ENCODE measurements around the gene DNM3. TPM values are rescaled to one million over a fixed set of nuclear protein-coding genes. Genes with fewer than 3 reads are reported as not detected.
"Not testable (repeated sequence)": the region's sequence is repeated elsewhere in the genome, so short reads cannot be mapped to it uniquely, and the experiment has no call there.

DNM3 gene
- total and polyA plus RNA-seq, 12 donors: 7.2 to 78.6 (median 18.4) TPM

GRCh38 chr1:172024516-172024915 lies 183.2 kb downstream of the DNM3 start:
- no peak for DNase-seq
- no peaks in the 10 kb centered on the region for H3K36me3 ChIP-seq (replicated peaks in 1 of 2)
- H3K4me3 ChIP-seq: no peak overlapping the region
- intact Hi-C loops (cut with DNase I): no loop called here
- no peak overlapping the region for H3K27ac ChIP-seq
- TF ChIP-seq CTCF (IDR thresholded peaks at IDR 0.05) (no peak), POLR2A (IDR thresholded peaks at IDR 0.05) (no peak)
- no peaks in the 10 kb centered on the region for H3K4me1 ChIP-seq (replicated peaks in 1 of 2)
- H3K27me3 ChIP-seq: no peaks in the 10 kb centered on the region
- 92 to 100% (median 95%) methylated on average over 4 to 5 of the region's 5 CpGs for WGBS, 4 donors
- H3K9me3 ChIP-seq (replicated peaks in 1 of 3): no peaks in the 10 kb centered on the region

GRCh38 chr1:172024944-172025738 lies 183.8 kb downstream of the DNM3 start:
- DNase-seq; H3K9me3 ChIP-seq (replicated peaks in 1 of 3); H3K27me3 ChIP-seq; H3K27ac ChIP-seq; H3K4me1 ChIP-seq (replicated peaks in 1 of 2); intact Hi-C loops (cut with DNase I); H3K4me3 ChIP-seq; H3K36me3 ChIP-seq (replicated peaks in 1 of 2): not testable (repeated sequence)
- WGBS, 4 donors: 77 to 100% (median 89%) methylated on average over 7 to 13 of the region's 13 CpGs

GRCh38 chr1:172040466-172040865 lies 199.2 kb downstream of the DNM3 start:
- Histone ChIP-seq H3K27me3 (no peaks in the 10 kb centered on the region), H3K9me3 (replicated peaks in 1 of 3) (no peaks in the 10 kb centered on the region), H3K4me3 (no peak overlapping the region), H3K36me3 (replicated peaks in 1 of 2) (no peaks in the 10 kb centered on the region), H3K27ac (no peak overlapping the region), H3K4me1 (replicated peaks in 1 of 2) (no peaks in the 10 kb centered on the region)
- intact Hi-C loops (cut with DNase I): no loop called here
- WGBS, 4 donors: 90 to 95% (median 92%) methylated on average over 5 of the region's 5 CpGs
- TF ChIP-seq CTCF (IDR thresholded peaks at IDR 0.05) (no peak), POLR2A (IDR thresholded peaks at IDR 0.05) (no peak)
- DNase-seq: no peak

GRCh38 chr1:172041102-172041501 lies 199.8 kb downstream of the DNM3 start:
- TF ChIP-seq CTCF (IDR thresholded peaks at IDR 0.05): no peak
- H3K9me3 ChIP-seq (replicated peaks in 1 of 3): no peaks in the 10 kb centered on the region
- no peak for DNase-seq
- no peak overlapping the region for H3K4me3 ChIP-seq
- no peaks in the 10 kb centered on the region for H3K27me3 ChIP-seq
- H3K27ac ChIP-seq: no peak overlapping the region
- no peaks in the 10 kb centered on the region for H3K36me3 ChIP-seq (replicated peaks in 1 of 2)
- intact Hi-C loops (cut with DNase I): no loop called here
- H3K4me1 ChIP-seq (replicated peaks in 1 of 2): no peaks in the 10 kb centered on the region

- TF ChIP-seq POLR2A (IDR thresholded peaks at IDR 0.05): no peak
- TF ChIP-seq CTCF (IDR thresholded peaks at IDR 0.05): peak; percentile 17 to 64 (median 42)
- Histone ChIP-seq H3K4me3 (no peak overlapping the region), H3K27ac (no peak overlapping the region), H3K9me3 (replicated peaks in 1 of 3) (no peaks in the 10 kb centered on the region), H3K27me3 (no peaks in the 10 kb centered on the region), H3K36me3 (replicated peaks in 1 of 2) (no peaks in the 10 kb centered on the region), H3K4me1 (replicated peaks in 1 of 2) (no peaks in the 10 kb centered on the region)
- 75 to 88% (median 87%) methylated on average over 2 of the region's 2 CpGs for WGBS, 4 donors
- peak in 1 of 7 donors; percentile 2 for DNase-seq
- intact Hi-C loops (cut with DNase I): no loop called here
Observed at GRCh38 chr1:172041742-172042141, 200.4 kb downstream of the DNM3 start.

All from adrenal gland (tissue), 12 donors.